ENCODE data around the gene SLC4A2. TPM values are rescaled to one million over a fixed set of nuclear protein-coding genes. Genes with fewer than 3 reads are reported as not detected.
"Not testable (repeated sequence)": the region's sequence is repeated elsewhere in the genome, so short reads cannot be mapped to it uniquely, and the experiment has no call there.

Gene SLC4A2
- total RNA-seq, 3 donors from 2014 or later (not counting 1 experiment from before 2014, with no cell fraction given): 60.4 to 87.3 (median 66.1) TPM

- no peaks in the 10 kb centered on the region for H3K36me3 ChIP-seq (ENCODE audit: control insufficient read depth, insufficient read depth, low read length)
- 38% methylated on average over 1 of the region's 1 CpG for WGBS (ENCODE audit: insufficient coverage)
- H3K4me3 Mint-ChIP-seq: peak overlapping the region; percentile 77
- peaks cover 60 to 81% of the 10 kb centered on the region in 2 donors for H3K4me1 Mint-ChIP-seq
- no peaks in the 10 kb centered on the region for H3K27me3 ChIP-seq (ENCODE audit: control insufficient read depth, insufficient read depth, low read length)
- no peaks in the 10 kb centered on the region for H3K36me3 Mint-ChIP-seq
- H3K9me3 ChIP-seq (ENCODE audit: control insufficient read depth, insufficient read depth, low read length): no peaks in the 10 kb centered on the region
- no peaks in the 10 kb centered on the region for H3K9me3 Mint-ChIP-seq
- intact Hi-C loops (cut with micrococcal nuclease): loop anchor here (5.0 to 10.0 kb wide), 2 partner anchors 34 to 346 kb away; partner anchors contain the start of gene KCNH2
- DNase-seq (no peak), ATAC-seq (no peak)
- H3K27ac Mint-ChIP-seq: peak overlapping the region; percentile 94 to 95
- TF ChIP-seq CTCF (IDR thresholded peaks at IDR 0.05): no peak
- peak overlapping the region; percentile 67 for H3K27ac ChIP-seq (ENCODE audit: low read length)
- no peak overlapping the region for H3K4me3 ChIP-seq (ENCODE audit: low read length)
- H3K27me3 Mint-ChIP-seq (ENCODE audit: low read depth in 2 of 2): peaks cover 0 to 4% of the 10 kb centered on the region in 2 donors
- H3K4me1 ChIP-seq (ENCODE audit: control insufficient read depth, insufficient read depth, low read length): peaks cover 90% of the 10 kb centered on the region
Measured at GRCh38 chr7:151011097-151011409, 48.3 kb upstream of the SLC4A2 start.

- not testable (repeated sequence) for H3K36me3 ChIP-seq (ENCODE audit: control insufficient read depth, insufficient read depth, low read length); H3K9me3 ChIP-seq (ENCODE audit: control insufficient read depth, insufficient read depth, low read length); H3K9me3 Mint-ChIP-seq; H3K27me3 ChIP-seq (ENCODE audit: control insufficient read depth, insufficient read depth, low read length); H3K36me3 Mint-ChIP-seq; H3K4me3 ChIP-seq (ENCODE audit: low read length); H3K27me3 Mint-ChIP-seq (ENCODE audit: low read depth in 2 of 2); ATAC-seq; DNase-seq; H3K27ac ChIP-seq (ENCODE audit: low read length)
- Mint-ChIP-seq H3K4me3 (peak overlapping the region; percentile 74), H3K4me1 (peaks cover 60 to 86% of the 10 kb centered on the region in 2 donors), H3K27ac (peak overlapping the region; percentile 94 to 95)
- intact Hi-C loops (cut with micrococcal nuclease): loop anchor here (5.0 to 10.0 kb wide), 2 partner anchors 34 to 347 kb away; partner anchors contain the start of gene KCNH2
- H3K4me1 ChIP-seq (ENCODE audit: control insufficient read depth, insufficient read depth, low read length): peaks cover 87% of the 10 kb centered on the region
- 84% methylated on average over 12 of the region's 12 CpGs for WGBS (ENCODE audit: insufficient coverage)
Measured at GRCh38 chr7:151011616-151012015, 47.8 kb upstream of the SLC4A2 start.

- TF ChIP-seq CTCF (IDR thresholded peaks at IDR 0.05): no peak
- Histone ChIP-seq H3K9me3 (ENCODE audit: control insufficient read depth, insufficient read depth, low read length) (no peaks in the 10 kb centered on the region), H3K27me3 (ENCODE audit: control insufficient read depth, insufficient read depth, low read length) (no peaks in the 10 kb centered on the region), H3K4me1 (ENCODE audit: control insufficient read depth, insufficient read depth, low read length) (peaks cover 81% of the 10 kb centered on the region), H3K36me3 (ENCODE audit: control insufficient read depth, insufficient read depth, low read length) (no peaks in the 10 kb centered on the region), H3K4me3 (ENCODE audit: low read length) (no peak overlapping the region), H3K27ac (ENCODE audit: low read length) (no peak overlapping the region)
- no peak for ATAC-seq
- H3K27ac Mint-ChIP-seq: peak overlapping the region; percentile 94 to 95
- no peaks in the 10 kb centered on the region for H3K36me3 Mint-ChIP-seq
- H3K9me3 Mint-ChIP-seq: no peaks in the 10 kb centered on the region
- intact Hi-C loops (cut with micrococcal nuclease): loop anchor here (5.0 to 10.0 kb wide), 2 partner anchors 35 to 347 kb away; partner anchors contain the start of gene KCNH2
- H3K4me3 Mint-ChIP-seq: peak overlapping the region; percentile 74
- peak in 1 of 2 donors; percentile 29 for DNase-seq
- 82% methylated on average over 6 of the region's 6 CpGs for WGBS (ENCODE audit: insufficient coverage)
- peaks cover 58 to 85% of the 10 kb centered on the region in 2 donors for H3K4me1 Mint-ChIP-seq
- H3K27me3 Mint-ChIP-seq (ENCODE audit: low read depth in 2 of 2): peaks cover 0 to 4% of the 10 kb centered on the region in 2 donors
Measured at GRCh38 chr7:151012031-151012692, 47.2 kb upstream of the SLC4A2 start.

GRCh38 chr7:151012911-151013347 is 46.5 kb upstream of the SLC4A2 start:
- Mint-ChIP-seq H3K4me3 (peak overlapping the region; percentile 67), H3K9me3 (no peaks in the 10 kb centered on the region), H3K36me3 (no peaks in the 10 kb centered on the region), H3K27ac (peak overlapping the region; percentile 94 to 95), H3K4me1 (peaks cover 56 to 84% of the 10 kb centered on the region in 2 donors), H3K27me3 (ENCODE audit: low read depth in 2 of 2) (peaks cover 0 to 10% of the 10 kb centered on the region in 2 donors)
- TF ChIP-seq CTCF (IDR thresholded peaks at IDR 0.05): no peak
- Histone ChIP-seq H3K27ac (ENCODE audit: low read length) (peak overlapping the region; percentile 53), H3K9me3 (ENCODE audit: control insufficient read depth, insufficient read depth, low read length) (no peaks in the 10 kb centered on the region), H3K27me3 (ENCODE audit: control insufficient read depth, insufficient read depth, low read length) (no peaks in the 10 kb centered on the region), H3K4me3 (ENCODE audit: low read length) (no peak overlapping the region), H3K36me3 (ENCODE audit: control insufficient read depth, insufficient read depth, low read length) (no peaks in the 10 kb centered on the region), H3K4me1 (ENCODE audit: control insufficient read depth, insufficient read depth, low read length) (peaks cover 79% of the 10 kb centered on the region)
- 40% methylated on average over 23 of the region's 23 CpGs for WGBS (ENCODE audit: insufficient coverage)
- intact Hi-C loops (cut with micrococcal nuclease): loop anchor here (1.0 to 10.0 kb wide), 3 partner anchors 36 to 348 kb away; partner anchors contain the start of gene KCNH2
- DNase-seq (peak in 1 of 2 donors; percentile 61), ATAC-seq (no peak)
